T follicular helper cell (primary cell): ENCODE results near the gene SNX30.

Source experiments
- DNase-seq: peaks from one replicate; pipeline ENCODE4 v3.0.0-alpha.2; 2020; ENCODE audit warnings: low read depth

The SNX30 gene

DNA sequence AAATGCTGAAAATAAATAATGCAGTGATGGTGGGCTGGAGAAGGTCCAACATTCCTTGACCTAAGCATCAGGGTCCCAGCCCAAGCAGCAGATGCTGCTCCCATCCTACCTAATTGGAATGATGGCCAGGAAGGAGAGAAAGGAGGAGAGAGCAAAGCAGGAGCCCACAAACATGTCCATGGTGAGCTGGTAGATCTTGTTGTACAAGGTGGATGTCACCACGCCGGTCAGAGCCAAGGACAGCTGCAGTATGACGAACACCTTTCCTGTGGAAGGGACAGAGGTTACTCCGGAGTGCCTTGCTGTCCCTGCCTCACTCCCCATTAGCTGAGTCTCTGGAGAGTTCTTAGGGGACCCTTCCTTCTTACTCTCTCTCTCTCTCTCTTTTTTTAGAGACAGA is 135.8 kb downstream of the SNX30 start:
- no peak for DNase-seq

DNA sequence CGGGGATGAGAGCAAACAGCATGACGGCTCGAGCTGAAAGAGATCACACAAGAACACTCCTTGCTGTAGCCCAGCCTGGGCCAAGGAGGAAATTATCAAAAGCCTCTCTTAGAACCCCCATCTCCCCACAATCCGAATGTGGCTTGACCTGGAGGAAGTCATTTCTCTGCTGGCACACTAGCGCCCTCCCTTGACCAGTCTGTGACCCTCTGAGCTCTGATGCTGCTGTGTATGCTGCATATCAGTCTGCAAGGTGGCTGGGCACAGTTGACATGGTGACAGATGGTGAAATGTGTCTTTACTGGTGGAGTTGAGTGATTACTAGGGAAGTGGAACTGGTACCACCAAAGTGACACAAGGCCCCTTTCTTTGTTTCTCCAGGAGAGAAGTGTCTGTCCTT is 136.8 kb downstream of the SNX30 start:
- DNase-seq, result no peak

DNA sequence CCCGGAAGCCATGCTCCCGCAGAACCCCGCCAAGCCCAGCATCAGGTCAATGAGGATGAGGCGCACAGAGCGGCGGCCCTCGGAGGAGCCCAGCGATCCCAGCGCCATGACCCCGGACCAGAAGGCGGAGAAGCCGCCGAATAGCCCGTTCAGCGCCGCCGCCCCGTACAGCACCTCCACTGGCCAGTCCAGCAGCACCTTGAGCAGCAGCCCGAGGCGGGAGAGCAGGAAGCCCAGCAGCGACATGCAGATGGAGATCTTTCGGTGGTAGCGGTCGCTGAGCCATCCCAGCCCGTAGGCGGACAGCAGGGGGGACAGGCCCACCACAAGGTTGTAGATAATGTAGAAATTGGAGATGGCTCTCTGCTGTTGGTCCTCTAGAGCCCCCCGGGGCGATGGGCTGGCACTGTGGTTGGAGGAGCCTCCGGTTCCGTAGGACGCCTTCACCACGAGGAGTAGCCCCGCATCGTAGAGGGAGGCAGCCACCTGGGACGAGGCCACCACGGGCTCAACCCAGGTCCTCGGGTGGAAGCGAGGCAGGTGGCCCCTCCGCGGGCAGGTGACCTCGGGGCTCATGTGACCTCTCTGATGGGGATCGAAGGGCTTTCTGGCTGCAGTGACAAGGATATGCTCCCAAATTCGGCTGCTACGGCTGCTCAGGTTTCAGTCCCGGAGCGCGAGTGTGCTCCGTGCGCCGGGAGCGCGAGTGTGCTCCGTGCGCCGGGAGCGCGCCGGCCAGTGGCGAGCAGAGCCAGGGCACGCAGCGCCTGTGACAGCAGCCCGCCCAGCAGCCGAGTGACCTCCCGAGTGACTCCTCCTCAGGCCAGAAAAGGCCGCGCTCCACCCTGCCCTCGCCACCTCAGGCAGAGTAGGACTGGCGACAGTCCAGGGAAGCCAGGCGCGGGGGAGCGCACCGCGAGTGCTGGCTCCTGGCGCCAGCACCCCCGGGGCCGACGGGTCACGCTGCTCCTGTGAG is 139.8 kb downstream of the SNX30 start, which contains the start of gene SLC46A2:
SLC46A2 (minus strand) TSS at position 771 of the 976 bp plus-strand sequence; CDS start at position 576, 195 bp downstream.
- DNase-seq, result no peak

DNA sequence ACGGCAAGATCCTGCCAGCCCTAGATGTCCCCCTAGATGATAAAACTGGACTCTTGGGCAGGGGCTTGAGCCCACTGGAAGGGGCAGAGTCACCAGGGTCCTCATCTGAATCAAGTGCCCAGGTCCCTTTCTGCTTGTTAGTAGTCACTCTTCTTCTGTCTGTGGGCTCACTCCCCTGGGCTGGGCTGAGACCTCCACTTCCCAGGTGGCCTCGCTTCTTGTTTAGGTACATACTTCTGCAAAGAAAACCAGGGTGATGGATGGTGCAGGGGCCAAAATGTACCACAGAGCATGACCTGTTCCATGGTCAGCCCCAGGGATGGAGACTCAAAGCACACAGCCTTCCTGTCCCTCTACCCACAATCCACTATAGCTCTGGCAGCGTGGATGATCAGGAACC is 141.0 kb downstream of the SNX30 start:
- DNase-seq, result no peak

DNA sequence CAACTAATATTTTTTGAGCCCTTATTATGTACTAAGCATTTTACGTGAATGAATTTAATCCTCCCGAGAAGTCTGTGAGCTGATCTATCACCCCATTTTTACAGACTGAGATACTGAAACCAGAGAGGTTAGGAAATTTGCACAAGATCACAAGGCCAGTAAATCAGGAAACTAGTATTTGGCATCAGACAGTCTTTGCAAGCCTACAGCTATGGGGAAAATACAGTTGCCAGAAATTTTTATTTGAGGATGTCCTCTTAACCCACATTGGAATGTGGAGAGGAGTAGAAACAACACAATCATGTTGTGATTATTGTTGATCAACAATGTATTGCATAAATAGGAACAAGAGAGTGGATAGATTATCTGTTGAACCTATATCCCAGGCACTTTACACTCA is 142.4 kb downstream of the SNX30 start:
- no peak for DNase-seq

DNA sequence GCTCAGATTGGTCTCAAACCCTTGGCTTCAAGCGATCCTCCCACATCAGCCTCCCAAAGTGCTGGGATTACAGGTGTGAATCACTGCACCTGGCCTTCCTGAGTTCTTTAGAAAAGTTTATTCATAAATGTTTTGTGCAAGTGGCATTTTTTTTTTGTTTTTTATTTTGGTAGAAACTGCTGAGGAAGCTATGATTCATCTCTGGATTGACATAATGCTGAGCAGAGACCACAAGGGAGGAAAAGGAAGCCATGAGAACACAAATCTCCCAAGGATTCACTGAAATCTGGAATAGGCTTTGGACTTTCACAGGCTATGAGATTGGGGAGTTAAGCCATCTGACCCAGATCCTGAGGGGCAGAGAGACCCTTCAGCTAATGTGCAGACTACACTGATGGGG is 143.5 kb downstream of the SNX30 start:
- no peak for DNase-seq

DNA sequence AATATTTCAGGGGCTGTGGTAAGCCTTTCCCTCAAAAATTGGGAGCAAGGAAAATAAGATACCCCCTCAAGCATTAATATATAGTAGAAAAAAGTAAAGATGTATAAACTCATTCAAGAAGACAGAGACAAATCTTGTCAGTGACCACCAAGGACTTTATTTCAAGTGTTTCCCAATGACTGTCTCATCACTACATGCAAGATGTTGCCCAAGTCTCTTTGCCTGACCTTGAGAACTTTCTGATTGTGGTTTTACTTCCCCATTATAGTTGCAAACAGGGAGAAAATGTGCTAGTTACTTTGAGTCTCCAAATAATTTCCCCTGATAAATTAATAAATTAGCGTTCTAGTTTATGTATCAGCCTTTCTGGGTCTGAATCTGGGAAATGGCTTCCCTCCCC is 144.1 kb downstream of the SNX30 start:
- no peak for DNase-seq

DNA sequence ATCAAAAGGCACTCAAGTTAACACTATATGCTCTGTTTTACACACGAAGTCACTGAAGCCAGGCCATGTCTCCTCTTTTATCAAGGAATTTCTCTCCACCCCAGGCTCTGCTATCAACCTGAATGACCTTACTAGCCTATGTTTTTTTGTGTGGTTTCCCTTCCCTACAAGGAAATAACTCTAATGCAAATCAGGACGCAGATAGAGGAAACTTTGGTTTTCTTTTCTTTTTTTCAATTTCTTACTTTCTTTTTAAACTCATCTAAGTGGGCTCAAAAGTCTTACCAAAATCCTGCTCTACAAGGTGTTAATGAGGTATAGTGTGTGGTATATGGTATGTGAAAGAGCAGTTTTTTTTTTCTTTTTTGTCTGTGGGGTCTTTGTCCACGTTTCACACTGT is 145.6 kb downstream of the SNX30 start:
- DNase-seq, result no peak

DNA sequence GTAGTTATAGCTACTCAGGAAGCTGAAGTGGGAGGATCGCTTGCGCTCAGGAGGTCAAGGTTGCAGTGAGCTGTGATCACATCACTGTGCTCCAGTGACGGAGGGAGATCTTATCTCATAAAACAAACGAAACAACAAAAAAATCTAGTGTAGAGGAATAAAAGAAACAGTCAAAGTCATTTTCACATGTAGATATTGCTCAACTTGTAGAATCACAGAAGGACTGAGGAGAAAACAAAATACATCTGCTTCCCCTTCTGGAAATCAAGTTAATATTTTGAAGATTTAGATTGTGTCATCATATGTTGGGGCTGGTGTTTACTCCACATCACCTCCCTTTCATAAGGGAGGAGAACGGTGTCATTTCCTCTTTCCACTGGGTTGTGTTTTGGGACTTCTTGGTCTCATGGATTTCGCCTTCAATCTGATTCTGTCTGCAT is 148.3 kb downstream of the SNX30 start:
- no peak for DNase-seq

DNA sequence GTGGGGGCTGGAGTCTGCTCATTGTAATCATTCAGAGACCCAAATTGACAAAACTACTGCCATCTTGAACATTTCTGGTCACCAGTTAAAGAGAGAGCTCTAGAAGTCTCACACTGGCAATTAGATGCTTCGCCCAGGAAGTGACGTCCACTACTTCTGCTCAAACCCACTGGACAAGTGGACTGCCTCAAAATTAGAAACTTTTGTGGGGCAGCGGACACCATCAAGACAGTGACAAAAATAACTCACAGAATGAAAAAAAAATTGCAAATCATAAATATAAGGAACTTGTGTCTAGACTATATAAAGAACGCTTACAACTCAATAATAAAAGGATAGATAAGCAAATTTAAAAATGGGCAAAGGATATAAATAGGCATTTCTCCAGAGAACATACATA is 149.9 kb downstream of the SNX30 start:
- DNase-seq, result no peak

DNA sequence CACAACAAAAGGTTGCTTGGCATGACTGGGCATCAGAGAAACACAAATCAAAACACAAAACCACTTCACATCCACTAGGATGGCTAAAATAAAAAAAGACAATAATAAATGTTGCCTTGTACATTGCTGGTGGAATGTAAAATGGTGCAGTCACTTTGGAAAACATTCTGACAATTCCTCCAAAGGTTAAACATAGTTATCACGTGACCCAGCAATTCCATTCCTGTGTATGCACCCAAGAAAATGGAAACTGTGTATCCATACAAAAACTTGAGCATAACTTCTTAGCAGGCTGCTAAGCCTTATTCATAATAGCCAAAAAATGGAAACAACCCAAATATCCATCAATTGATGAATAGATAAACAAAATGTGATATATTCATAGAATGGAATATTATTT is 150.3 kb downstream of the SNX30 start:
- no peak for DNase-seq

DNA sequence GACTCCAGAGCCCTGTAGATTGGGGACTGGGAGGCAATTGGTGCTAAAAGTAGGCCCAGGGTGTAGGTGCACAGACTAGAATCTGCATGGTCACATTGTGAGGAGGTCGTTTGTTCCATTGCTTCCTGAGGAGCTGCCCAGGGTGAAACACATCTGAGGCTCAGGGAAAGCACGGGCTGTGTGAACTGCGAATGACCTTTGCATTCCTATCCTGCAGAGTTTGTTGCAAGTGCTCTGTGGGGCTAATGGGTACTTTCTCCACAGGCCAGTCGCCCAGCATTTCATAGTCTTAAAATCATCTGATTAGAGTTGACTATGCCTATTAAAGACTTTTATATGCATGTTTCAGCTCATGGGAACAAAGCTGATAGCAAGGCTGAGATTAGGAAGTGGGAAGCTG is 154.5 kb downstream of the SNX30 start:
- DNase-seq, result no peak

DNA sequence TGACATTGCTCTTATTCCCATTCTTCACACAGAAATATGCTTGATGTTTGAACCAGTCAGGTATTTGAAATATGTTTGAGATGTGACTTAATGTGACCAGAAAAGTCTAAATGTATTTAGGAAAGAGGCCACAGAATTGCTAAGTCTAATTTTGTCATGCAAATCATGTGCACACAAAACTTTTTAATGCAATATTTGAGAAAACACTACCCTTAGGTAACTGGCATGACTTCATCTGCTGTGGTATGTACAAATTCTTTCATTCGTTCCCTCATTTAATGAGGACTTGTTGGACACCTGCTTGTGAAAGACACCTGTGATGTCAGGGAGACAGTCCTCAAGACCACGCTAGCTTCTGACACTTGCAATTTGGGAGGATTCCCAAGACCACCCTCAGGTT is 161.2 kb downstream of the SNX30 start:
- DNase-seq, result no peak

DNA sequence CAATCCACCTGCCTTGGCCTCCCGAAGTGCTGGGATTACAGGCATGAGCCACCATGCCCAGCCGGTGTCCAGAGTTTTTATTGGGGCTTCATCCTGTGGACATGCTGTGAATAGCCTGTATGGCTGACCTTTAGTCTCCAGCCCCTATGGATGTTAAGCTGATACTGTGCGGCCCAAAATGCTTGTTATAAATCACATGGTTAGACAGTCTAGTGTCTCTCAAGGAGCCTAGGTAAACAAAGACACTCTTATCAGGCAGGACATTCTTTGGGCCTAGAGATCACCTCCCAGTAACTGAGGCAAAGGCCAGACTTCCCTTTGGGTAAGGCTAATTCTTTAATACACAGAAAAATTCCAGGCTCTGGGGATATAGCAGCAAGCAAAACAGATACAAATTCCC is 162.1 kb downstream of the SNX30 start:
- no peak for DNase-seq

DNA sequence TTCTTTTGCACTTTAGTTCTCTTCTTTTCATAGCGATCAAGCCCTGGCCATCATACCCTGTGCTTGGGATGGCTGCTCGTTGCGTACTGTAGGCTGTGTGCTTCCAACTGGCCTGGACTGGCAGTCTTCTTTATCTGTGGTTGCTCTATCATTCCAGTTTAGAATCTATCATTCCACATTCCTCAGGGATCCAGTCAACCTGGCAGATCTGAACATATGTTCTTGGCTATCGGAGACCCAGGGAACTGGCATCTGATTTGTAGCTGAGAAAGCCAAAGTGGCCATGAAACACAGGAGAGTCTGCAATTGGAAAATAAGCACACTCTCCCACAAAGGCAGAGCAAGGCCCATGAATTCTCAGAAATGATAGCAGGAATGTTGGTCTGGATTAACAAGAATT is 162.8 kb downstream of the SNX30 start:
- DNase-seq, result no peak

DNA sequence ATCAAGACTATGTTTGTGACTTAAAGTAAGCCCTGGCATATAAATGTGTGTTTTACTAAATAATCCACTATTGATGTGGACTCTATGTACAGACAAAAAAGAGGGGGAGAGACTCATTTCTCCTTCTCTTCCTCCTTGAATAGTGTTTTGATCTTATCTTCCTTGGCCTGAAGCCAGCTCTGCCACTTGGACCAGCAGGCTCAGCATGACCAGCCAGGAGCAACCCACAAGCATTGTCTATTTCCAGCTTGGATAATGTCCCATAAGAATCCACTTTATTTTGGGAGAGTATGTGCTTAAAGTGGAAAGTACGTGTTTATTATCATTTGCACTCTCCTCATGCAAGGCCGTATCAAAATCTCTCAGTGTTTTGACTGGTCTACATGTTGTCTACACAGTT is 164.0 kb downstream of the SNX30 start:
- DNase-seq, result no peak

DNA sequence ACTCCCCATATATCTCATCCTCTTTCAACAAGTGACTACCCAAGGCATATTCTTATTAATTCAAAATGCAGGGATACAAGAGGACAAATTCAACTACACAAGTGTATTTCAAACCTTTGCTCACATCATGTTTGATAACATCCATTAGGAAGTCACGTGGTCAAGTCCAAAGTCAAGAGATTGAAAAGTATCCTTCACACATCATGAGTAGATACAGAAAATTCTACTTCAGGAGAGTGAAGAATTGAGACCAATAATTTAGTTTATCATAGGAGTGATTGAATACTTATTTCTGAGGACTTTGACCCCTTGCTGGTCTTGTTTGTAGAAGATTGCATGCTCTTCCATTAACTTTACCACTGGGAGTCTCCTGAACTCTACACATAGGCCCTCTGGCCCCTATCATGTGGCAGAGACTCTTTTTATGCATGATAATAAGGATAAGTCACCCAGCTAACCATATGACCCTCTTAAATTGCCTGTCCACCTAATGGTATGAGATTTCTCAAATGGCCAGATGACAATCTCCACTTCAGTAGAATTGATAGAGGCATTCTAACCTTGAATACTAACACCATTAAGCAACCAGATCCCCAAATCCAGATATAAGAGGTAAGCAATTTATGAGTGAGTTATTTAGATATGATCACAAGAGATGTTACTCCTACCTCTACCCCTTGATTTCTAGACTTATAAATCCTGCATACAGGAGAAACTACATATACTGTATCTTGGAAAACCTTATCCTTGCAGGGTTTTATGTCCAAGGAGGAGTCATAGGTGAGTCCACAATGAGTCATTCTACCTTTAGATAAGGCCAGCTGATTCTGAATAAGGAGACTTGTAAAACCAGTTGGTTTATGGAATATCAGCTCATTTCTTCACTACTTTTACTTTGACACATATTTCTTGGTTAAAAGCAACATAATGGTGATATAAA is 166.8 kb downstream of the SNX30 start:
- no peak for DNase-seq

DNA sequence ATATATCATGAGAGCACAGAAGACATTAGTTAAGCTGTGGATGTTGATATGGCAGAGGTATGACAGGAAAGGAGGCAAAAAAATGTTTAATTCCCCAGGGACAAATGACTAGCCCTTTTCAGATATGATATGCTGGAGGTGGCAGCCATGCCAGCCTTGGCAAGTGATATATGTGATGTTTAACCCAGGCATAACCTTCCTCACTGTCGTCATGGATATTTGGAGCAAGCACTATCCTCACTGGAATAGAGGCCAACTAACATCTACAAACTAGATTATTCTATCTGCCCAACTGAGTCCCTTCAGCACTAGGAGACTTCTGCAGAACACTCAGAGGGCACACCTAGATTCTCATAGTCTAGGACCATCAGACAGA is 167.4 kb downstream of the SNX30 start:
- DNase-seq, result no peak

DNA sequence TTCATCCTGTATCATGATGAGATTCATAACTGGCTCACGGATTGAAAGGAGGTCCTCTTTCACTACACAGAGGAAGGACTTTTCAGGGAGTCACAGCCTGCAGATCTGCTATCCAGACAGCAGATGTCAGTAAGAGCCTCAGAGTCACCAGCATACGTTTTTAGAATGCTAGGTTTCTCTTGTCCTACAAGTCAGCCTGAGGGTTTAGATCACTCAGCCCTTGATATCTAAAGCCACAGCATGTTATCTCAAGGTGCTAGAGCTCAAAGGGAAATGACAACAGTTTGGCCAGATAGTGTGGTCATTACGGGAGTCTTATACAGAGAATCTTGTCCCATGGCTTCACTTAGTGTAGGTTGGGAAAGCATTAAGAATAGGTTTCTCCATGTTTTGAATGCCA is 171.0 kb downstream of the SNX30 start:
- DNase-seq, result no peak
